ENCODE results near the gene VPS4A.

- TF ChIP-seq POLR2A (IDR thresholded peaks at IDR 0.05; ENCODE audit: control extremely low read depth in 1 of 2, low read depth in 2 of 2, low read length in 2 of 2) = no peak
- no peak for TF ChIP-seq ZNF274 (IDR thresholded peaks at IDR 0.05; ENCODE audit: borderline replicate concordance, extremely low read depth, low read length)
- TF ChIP-seq TAF7 (optimal IDR thresholded peaks at IDR 0.05; ENCODE audit: borderline replicate concordance, low read depth, low read length) = no peak
- TF ChIP-seq CTCF (IDR thresholded peaks at IDR 0.05; ENCODE audit: control extremely low read depth in 1 of 3, insufficient read depth in 1 of 3, low read depth in 1 of 3, low read length in 3 of 3) = no peak; a peak in 1 of 4 replicates
- TF ChIP-seq JUND (IDR thresholded peaks at IDR 0.05; ENCODE audit: low read length) = no peak
- TF ChIP-seq EZH2 (IDR thresholded peaks at IDR 0.05; ENCODE audit: low read depth, low read length, severe bottlenecking) = no peak
- TF ChIP-seq POLR2AphosphoS5 (IDR thresholded peaks at IDR 0.05; ENCODE audit: low read depth, low read length) = no peak
- no peak for TF ChIP-seq MAFK (IDR thresholded peaks at IDR 0.05; ENCODE audit: low read depth, low read length)
- TF ChIP-seq CREB1 (IDR thresholded peaks at IDR 0.05) = no peak
- TF ChIP-seq MAX (IDR thresholded peaks at IDR 0.05) = no peak
Observed at GRCh38 chr16:69340095-69340644, 29.0 kb downstream of the VPS4A start.

Measured in H1 (cell line).